SU-DHL-6 (cell line): Measurements from ENCODE around the gene ZDHHC7.

Experiments
- H2AFZ ChIP-seq: fragments of 200-600 bp; sonication (generic); 2 replicates; pipeline ENCODE4 v1.6.1; 2014; ENCODE audit warnings: low read depth, mild to moderate bottlenecking, moderate library complexity, mixed read lengths, antibody characterized with exemption, low read length; ENCODE audit not compliant: severe bottlenecking
- H3F3A ChIP-seq: fragments of 200-600 bp; shearing (Covaris generic); 2 replicates; pipeline ENCODE4 v1.6.0; 2016; ENCODE audit warnings: antibody characterized with exemption, mild to moderate bottlenecking; ENCODE audit not compliant: insufficient read depth
- H3K27ac ChIP-seq: fragments of 200-600 bp; sonication (generic); 2 replicates; pipeline ENCODE4 v1.5.1; 2016; ENCODE audit warnings: low read depth, mild to moderate bottlenecking, low read length, moderate library complexity, mixed read lengths
- H3K27me3 ChIP-seq: fragments of 200-600 bp; sonication (generic), shearing (Covaris generic); 2 replicates; pipeline ENCODE4 v1.6.0; 2014; ENCODE audit warnings: mild to moderate bottlenecking, low read length
- H3K36me3 ChIP-seq: fragments of 200-600 bp; sonication (generic); 2 replicates; pipeline ENCODE4 v1.6.1; 2014; ENCODE audit warnings: mild to moderate bottlenecking, low read length, mixed read lengths
- H3K4me2 ChIP-seq: fragments of 300-600, 200-600 bp; shearing (Covaris generic), sonication (generic); 2 replicates; pipeline ENCODE4 v1.6.0; 2014; ENCODE audit warnings: low read length, low read depth, mild to moderate bottlenecking; ENCODE audit not compliant: poor library complexity, severe bottlenecking
- H3K4me3 ChIP-seq: fragments of 200-600 bp; sonication (generic); 2 replicates; pipeline ENCODE4 v1.5.1; 2014; ENCODE audit warnings: antibody characterized with exemption, low read length, mild to moderate bottlenecking, mixed read lengths; ENCODE audit not compliant: insufficient read depth, poor library complexity, severe bottlenecking
- H3K79me2 ChIP-seq: fragments of 200-600 bp; sonication (generic); 2 replicates; pipeline ENCODE4 v1.6.1; 2014; ENCODE audit warnings: mild to moderate bottlenecking, low read length, moderate library complexity; ENCODE audit not compliant: insufficient read depth
- H3K9ac ChIP-seq: fragments of 200-600 bp; sonication (generic); 2 replicates; pipeline ENCODE4 v1.7.0; 2014; ENCODE audit warnings: mild to moderate bottlenecking, low read length
- H3K9me2 ChIP-seq: fragments of 200-600 bp; sonication (generic); replicated peaks from 2 replicates; pipeline ENCODE4 v1.6.1; 2014; ENCODE audit warnings: low read length; ENCODE audit not compliant: insufficient read depth
- H3K9me3 ChIP-seq: fragments of 200-600 bp; sonication (generic); 2 replicates; pipeline ENCODE4 v1.6.1; 2014; ENCODE audit warnings: low read length, mixed read lengths; ENCODE audit not compliant: insufficient read depth
- H4K20me1 ChIP-seq: fragments of 200-600 bp; sonication (generic); 2 replicates; pipeline ENCODE4 v1.6.1; 2014; ENCODE audit warnings: low read depth, mild to moderate bottlenecking, antibody characterized with exemption, low read length, moderate library complexity, mixed read lengths
- CTCF ChIP-seq: fragments of 200-600 bp; sonication (generic); IDR thresholded peaks from one replicate; pipeline ENCODE4 v1.5.1; 2017; ENCODE audit warnings: antibody characterized with exemption, mild to moderate bottlenecking, low read length, moderate library complexity; ENCODE audit not compliant: insufficient read depth, poor library complexity, severe bottlenecking
- EZH2phosphoT487 ChIP-seq: fragments of 200-600 bp; sonication (generic), shearing (Covaris generic); conservative IDR thresholded peaks from 2 replicates; pipeline ENCODE4 v1.6.1; 2018; ENCODE audit warnings: mild to moderate bottlenecking, antibody characterized with exemption, low read length, moderate library complexity, mixed read lengths

Gene ZDHHC7

GRCh38 chr16:84975066-84975465 is 36.3 kb downstream of the ZDHHC7 start:
- Histone ChIP-seq H3F3A (no peaks in the 10 kb centered on the region), H2AFZ (no peak overlapping the region), H3K27ac (no peak overlapping the region), H3K4me2 (no peak overlapping the region), H3K9ac (no peak overlapping the region), H3K4me3 (no peak overlapping the region), H3K9me3 (no peaks in the 10 kb centered on the region), H3K9me2 (no peaks in the 10 kb centered on the region), H3K27me3 (no peaks in the 10 kb centered on the region), H3K79me2 (no peaks in the 10 kb centered on the region), H4K20me1 (no peaks in the 10 kb centered on the region), H3K36me3 (no peaks in the 10 kb centered on the region; the same call in 1 of the 2 replicates)
- TF ChIP-seq EZH2phosphoT487 (no peak), CTCF (no peak)

- no peak overlapping the region for H2AFZ ChIP-seq
- H3K9ac ChIP-seq: no peak overlapping the region
- no peak for TF ChIP-seq CTCF
- no peak for TF ChIP-seq EZH2phosphoT487
- H3K4me2 ChIP-seq: no peak overlapping the region
- no peaks in the 10 kb centered on the region for H3F3A ChIP-seq
- H3K9me2 ChIP-seq: no peaks in the 10 kb centered on the region
- H3K9me3 ChIP-seq: no peaks in the 10 kb centered on the region
- no peaks in the 10 kb centered on the region for H3K27me3 ChIP-seq
- no peaks in the 10 kb centered on the region; the same call in 1 of the 2 replicates for H3K36me3 ChIP-seq
- no peaks in the 10 kb centered on the region for H3K79me2 ChIP-seq
- H3K4me3 ChIP-seq: no peak overlapping the region
- no peak overlapping the region for H3K27ac ChIP-seq
- H4K20me1 ChIP-seq: no peaks in the 10 kb centered on the region
Measured at GRCh38 chr16:84973776-84974523, 37.4 kb downstream of the ZDHHC7 start.

- Histone ChIP-seq H3K4me2 (no peak overlapping the region), H3K9ac (no peak overlapping the region), H3K9me3 (no peaks in the 10 kb centered on the region), H4K20me1 (no peaks in the 10 kb centered on the region), H3F3A (no peaks in the 10 kb centered on the region), H2AFZ (no peak overlapping the region), H3K4me3 (no peak overlapping the region), H3K27ac (no peak overlapping the region), H3K9me2 (no peaks in the 10 kb centered on the region), H3K36me3 (no peaks in the 10 kb centered on the region), H3K27me3 (no peaks in the 10 kb centered on the region), H3K79me2 (no peaks in the 10 kb centered on the region)
- TF ChIP-seq CTCF: no peak
- no peak for TF ChIP-seq EZH2phosphoT487
Measured at GRCh38 chr16:84973236-84973635, 38.1 kb downstream of the ZDHHC7 start.
